Measurements from ENCODE around the gene BCL6. TPM values are rescaled to one million over a fixed set of nuclear protein-coding genes. Genes with fewer than 3 reads are reported as not detected.
A peak's percentile ranks its signal among the peaks of the same experiment; 100 is the strongest.

The BCL6 gene
- total RNA-seq, 1 donor from 2014 or later = 7.8 TPM

GRCh38 chr3:187762792-187763191 lies 17.5 kb upstream of the BCL6 start:
- no peaks in the 10 kb centered on the region for H3K27me3 ChIP-seq (ENCODE audit: control insufficient read depth in 3 of 3, insufficient read depth in 3 of 3, low read length in 3 of 3)
- H3K36me3 ChIP-seq (ENCODE audit: control insufficient read depth in 3 of 3, insufficient read depth in 3 of 3, low read length in 3 of 3) = no peaks in the 10 kb centered on the region
- H3K27ac ChIP-seq (ENCODE audit: low read depth, low read length) = no peak overlapping the region
- H3K9ac ChIP-seq (ENCODE audit: low read depth in 1 of 3, low read length in 3 of 3) = no peak overlapping the region
- H3K9me3 ChIP-seq (ENCODE audit: control insufficient read depth in 3 of 3, low read length in 3 of 3) = no peaks in the 10 kb centered on the region
- peaks cover 3 to 11% (median 7%) of the 10 kb centered on the region in 3 donors for H3K4me1 ChIP-seq (ENCODE audit: control insufficient read depth in 3 of 3, insufficient read depth in 3 of 3, low read length in 3 of 3)
- H3K4me3 ChIP-seq (ENCODE audit: low read length in 3 of 3) = no peak overlapping the region

- peaks cover 3 to 10% (median 7%) of the 10 kb centered on the region in 3 donors for H3K4me1 ChIP-seq (ENCODE audit: control insufficient read depth in 3 of 3, insufficient read depth in 3 of 3, low read length in 3 of 3)
- no peaks in the 10 kb centered on the region for H3K36me3 ChIP-seq (ENCODE audit: control insufficient read depth in 3 of 3, insufficient read depth in 3 of 3, low read length in 3 of 3)
- H3K27me3 ChIP-seq (ENCODE audit: control insufficient read depth in 3 of 3, insufficient read depth in 3 of 3, low read length in 3 of 3) = no peaks in the 10 kb centered on the region
- H3K9ac ChIP-seq (ENCODE audit: low read depth in 1 of 3, low read length in 3 of 3) = no peak overlapping the region
- H3K9me3 ChIP-seq (ENCODE audit: control insufficient read depth in 3 of 3, low read length in 3 of 3) = no peaks in the 10 kb centered on the region
- no peak overlapping the region for H3K27ac ChIP-seq (ENCODE audit: low read depth, low read length)
- H3K4me3 ChIP-seq (ENCODE audit: low read length in 3 of 3) = no peak overlapping the region
Observed at GRCh38 chr3:187759601-187760000, 14.3 kb upstream of the BCL6 start.

- Histone ChIP-seq H3K36me3 (ENCODE audit: control insufficient read depth in 3 of 3, insufficient read depth in 3 of 3, low read length in 3 of 3) (no peaks in the 10 kb centered on the region), H3K4me1 (ENCODE audit: control insufficient read depth in 3 of 3, insufficient read depth in 3 of 3, low read length in 3 of 3) (no peaks in the 10 kb centered on the region), H3K9me3 (ENCODE audit: control insufficient read depth in 3 of 3, low read length in 3 of 3) (no peaks in the 10 kb centered on the region), H3K9ac (ENCODE audit: low read depth in 1 of 3, low read length in 3 of 3) (no peak overlapping the region), H3K4me3 (ENCODE audit: low read length in 3 of 3) (no peak overlapping the region), H3K27me3 (ENCODE audit: control insufficient read depth in 3 of 3, insufficient read depth in 3 of 3, low read length in 3 of 3) (no peaks in the 10 kb centered on the region), H3K27ac (ENCODE audit: low read depth, low read length) (no peak overlapping the region)
Observed at GRCh38 chr3:187758318-187758955, 13.2 kb upstream of the BCL6 start.

GRCh38 chr3:187753516-187753915 lies 8.2 kb upstream of the BCL6 start:
- H3K4me3 ChIP-seq (ENCODE audit: low read length in 3 of 3) = no peak overlapping the region
- H3K9me3 ChIP-seq (ENCODE audit: control insufficient read depth in 3 of 3, low read length in 3 of 3) = no peaks in the 10 kb centered on the region
- no peak overlapping the region for H3K9ac ChIP-seq (ENCODE audit: low read depth in 1 of 3, low read length in 3 of 3)
- no peaks in the 10 kb centered on the region for H3K27me3 ChIP-seq (ENCODE audit: control insufficient read depth in 3 of 3, insufficient read depth in 3 of 3, low read length in 3 of 3)
- H3K36me3 ChIP-seq (ENCODE audit: control insufficient read depth in 3 of 3, insufficient read depth in 3 of 3, low read length in 3 of 3) = no peaks in the 10 kb centered on the region
- H3K27ac ChIP-seq (ENCODE audit: low read depth, low read length) = no peak overlapping the region
- H3K4me1 ChIP-seq (ENCODE audit: control insufficient read depth in 3 of 3, insufficient read depth in 3 of 3, low read length in 3 of 3) = peaks cover 10 to 21% (median 17%) of the 10 kb centered on the region in 3 donors

DNA sequence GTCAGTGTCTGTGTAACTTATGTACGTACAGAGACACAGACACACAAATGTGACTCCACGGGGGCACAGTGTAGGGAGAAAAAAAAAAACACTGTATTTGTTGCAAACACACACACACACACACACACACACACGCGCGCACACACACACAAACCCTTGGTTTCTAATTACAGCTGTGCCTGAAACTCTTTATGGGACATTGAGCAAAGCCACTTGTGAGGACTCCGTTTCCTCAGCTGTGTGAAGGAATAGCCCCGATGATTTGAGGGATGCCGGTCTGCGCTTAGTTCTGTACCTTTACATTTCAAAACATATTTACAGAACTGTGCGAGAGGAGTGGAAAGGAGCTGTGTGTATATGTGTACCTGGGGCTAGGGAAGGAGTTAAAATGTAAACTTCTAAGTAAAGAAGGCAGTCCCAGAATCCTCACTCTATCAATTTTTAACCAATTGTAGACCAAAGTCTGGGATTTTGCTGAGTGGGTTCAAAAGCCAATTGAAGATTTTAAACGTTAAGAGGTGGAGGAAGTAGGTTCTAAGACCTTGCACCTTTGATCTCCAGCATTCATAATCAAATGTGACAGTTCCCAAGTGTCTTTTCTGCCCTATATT lies 5.3 kb upstream of the BCL6 start:
- Histone ChIP-seq H3K9ac (ENCODE audit: low read depth in 1 of 3, low read length in 3 of 3) (peak overlapping the region; percentile 71 to 86 (median 76)), H3K4me3 (ENCODE audit: low read length in 3 of 3) (peak overlapping the region; percentile 57 to 71 (median 66)), H3K36me3 (ENCODE audit: control insufficient read depth in 3 of 3, insufficient read depth in 3 of 3, low read length in 3 of 3) (no peaks in the 10 kb centered on the region), H3K27ac (ENCODE audit: low read depth, low read length) (peak overlapping the region; percentile 100), H3K9me3 (ENCODE audit: control insufficient read depth in 3 of 3, low read length in 3 of 3) (no peaks in the 10 kb centered on the region), H3K27me3 (ENCODE audit: control insufficient read depth in 3 of 3, insufficient read depth in 3 of 3, low read length in 3 of 3) (no peaks in the 10 kb centered on the region), H3K4me1 (ENCODE audit: control insufficient read depth in 3 of 3, insufficient read depth in 3 of 3, low read length in 3 of 3) (peaks cover 18 to 33% (median 28%) of the 10 kb centered on the region in 3 donors)

DNA sequence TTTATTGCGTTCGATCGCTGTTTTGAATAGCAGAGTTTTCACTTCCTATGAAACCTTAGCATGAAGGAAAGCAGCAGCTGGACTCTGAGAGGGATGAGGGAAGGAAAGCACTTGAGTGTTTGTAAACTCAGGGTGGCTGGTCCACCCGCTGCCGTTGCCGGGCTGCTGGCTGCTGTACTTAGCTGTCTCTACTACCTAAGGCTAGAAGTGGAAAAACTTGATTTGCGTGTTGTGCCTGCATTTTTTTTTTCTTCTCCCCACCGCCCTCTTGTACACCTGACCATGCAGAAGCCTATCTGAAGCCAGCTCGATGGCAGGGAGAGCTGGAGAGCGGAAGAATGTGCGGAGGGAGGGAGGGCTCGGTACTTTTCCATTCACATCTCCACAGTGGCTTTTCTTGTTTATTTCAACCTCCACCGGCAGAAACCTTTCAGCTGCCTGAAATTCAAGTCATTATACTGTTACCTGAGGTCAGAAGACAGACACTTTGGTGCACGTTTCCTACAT lies 4.8 kb upstream of the BCL6 start:
- Histone ChIP-seq H3K4me3 (ENCODE audit: low read length in 3 of 3) (peak overlapping the region; percentile 57 to 71 (median 66)), H3K4me1 (ENCODE audit: control insufficient read depth in 3 of 3, insufficient read depth in 3 of 3, low read length in 3 of 3) (peaks cover 18 to 33% (median 28%) of the 10 kb centered on the region in 3 donors), H3K9ac (ENCODE audit: low read depth in 1 of 3, low read length in 3 of 3) (peak overlapping the region; percentile 71 to 86 (median 76))

DNA sequence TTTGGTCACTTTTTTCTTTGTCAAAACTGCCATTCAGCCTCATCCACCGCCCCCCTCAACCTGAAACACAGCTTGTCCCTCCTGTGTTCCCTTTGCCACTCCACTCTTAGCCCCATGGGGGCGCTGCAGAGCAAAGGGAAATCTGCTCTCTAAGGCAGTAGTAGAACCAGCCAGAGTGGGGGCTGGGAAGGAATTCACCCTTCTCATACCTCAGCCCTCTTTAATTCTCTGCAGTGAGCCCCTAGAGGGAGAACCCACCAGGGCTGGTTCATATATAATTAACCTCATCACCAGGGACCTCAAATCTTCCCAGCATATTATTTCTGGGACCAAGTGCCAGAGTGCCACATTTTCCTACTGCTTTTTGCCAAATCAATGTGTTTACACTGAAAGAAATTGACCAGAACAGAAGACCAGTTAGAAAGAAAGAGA lies 2.8 kb upstream of the BCL6 start:
- H3K4me3 ChIP-seq (ENCODE audit: low read length in 3 of 3) = peak overlapping the region in 1 of 3 donors; percentile 24
- H3K27me3 ChIP-seq (ENCODE audit: control insufficient read depth in 3 of 3, insufficient read depth in 3 of 3, low read length in 3 of 3) = no peaks in the 10 kb centered on the region
- peaks cover 0 to 3% (median 0%) of the 10 kb centered on the region in 3 donors for H3K36me3 ChIP-seq (ENCODE audit: control insufficient read depth in 3 of 3, insufficient read depth in 3 of 3, low read length in 3 of 3)
- no peaks in the 10 kb centered on the region for H3K9me3 ChIP-seq (ENCODE audit: control insufficient read depth in 3 of 3, low read length in 3 of 3)
- peak overlapping the region; percentile 57 to 100 (median 99) for H3K9ac ChIP-seq (ENCODE audit: low read depth in 1 of 3, low read length in 3 of 3)
- peak overlapping the region; percentile 100 for H3K27ac ChIP-seq (ENCODE audit: low read depth, low read length)
- peaks cover 18 to 33% (median 28%) of the 10 kb centered on the region in 3 donors for H3K4me1 ChIP-seq (ENCODE audit: control insufficient read depth in 3 of 3, insufficient read depth in 3 of 3, low read length in 3 of 3)

More for the DNA sequence above, 4.8 kb upstream of the BCL6 start:
- H3K27me3 ChIP-seq (ENCODE audit: control insufficient read depth in 3 of 3, insufficient read depth in 3 of 3, low read length in 3 of 3) = no peaks in the 10 kb centered on the region
- H3K36me3 ChIP-seq (ENCODE audit: control insufficient read depth in 3 of 3, insufficient read depth in 3 of 3, low read length in 3 of 3) = no peaks in the 10 kb centered on the region
- no peaks in the 10 kb centered on the region for H3K9me3 ChIP-seq (ENCODE audit: control insufficient read depth in 3 of 3, low read length in 3 of 3)
- peak overlapping the region; percentile 100 for H3K27ac ChIP-seq (ENCODE audit: low read depth, low read length)

- peaks cover 18 to 33% (median 29%) of the 10 kb centered on the region in 3 donors for H3K4me1 ChIP-seq (ENCODE audit: control insufficient read depth in 3 of 3, insufficient read depth in 3 of 3, low read length in 3 of 3)
- H3K9ac ChIP-seq (ENCODE audit: low read depth in 1 of 3, low read length in 3 of 3) = peak overlapping the region; percentile 57 to 100 (median 99)
- H3K9me3 ChIP-seq (ENCODE audit: control insufficient read depth in 3 of 3, low read length in 3 of 3) = no peaks in the 10 kb centered on the region
- H3K27me3 ChIP-seq (ENCODE audit: control insufficient read depth in 3 of 3, insufficient read depth in 3 of 3, low read length in 3 of 3) = no peaks in the 10 kb centered on the region
- peak overlapping the region; percentile 100 for H3K27ac ChIP-seq (ENCODE audit: low read depth, low read length)
- H3K4me3 ChIP-seq (ENCODE audit: low read length in 3 of 3) = peak overlapping the region in 2 of 3 donors; percentile 94 to 95
- H3K36me3 ChIP-seq (ENCODE audit: control insufficient read depth in 3 of 3, insufficient read depth in 3 of 3, low read length in 3 of 3) = peaks cover 0 to 3% (median 0%) of the 10 kb centered on the region in 3 donors
Observed at GRCh38 chr3:187747506-187747905, 2.2 kb upstream of the BCL6 start.

DNA sequence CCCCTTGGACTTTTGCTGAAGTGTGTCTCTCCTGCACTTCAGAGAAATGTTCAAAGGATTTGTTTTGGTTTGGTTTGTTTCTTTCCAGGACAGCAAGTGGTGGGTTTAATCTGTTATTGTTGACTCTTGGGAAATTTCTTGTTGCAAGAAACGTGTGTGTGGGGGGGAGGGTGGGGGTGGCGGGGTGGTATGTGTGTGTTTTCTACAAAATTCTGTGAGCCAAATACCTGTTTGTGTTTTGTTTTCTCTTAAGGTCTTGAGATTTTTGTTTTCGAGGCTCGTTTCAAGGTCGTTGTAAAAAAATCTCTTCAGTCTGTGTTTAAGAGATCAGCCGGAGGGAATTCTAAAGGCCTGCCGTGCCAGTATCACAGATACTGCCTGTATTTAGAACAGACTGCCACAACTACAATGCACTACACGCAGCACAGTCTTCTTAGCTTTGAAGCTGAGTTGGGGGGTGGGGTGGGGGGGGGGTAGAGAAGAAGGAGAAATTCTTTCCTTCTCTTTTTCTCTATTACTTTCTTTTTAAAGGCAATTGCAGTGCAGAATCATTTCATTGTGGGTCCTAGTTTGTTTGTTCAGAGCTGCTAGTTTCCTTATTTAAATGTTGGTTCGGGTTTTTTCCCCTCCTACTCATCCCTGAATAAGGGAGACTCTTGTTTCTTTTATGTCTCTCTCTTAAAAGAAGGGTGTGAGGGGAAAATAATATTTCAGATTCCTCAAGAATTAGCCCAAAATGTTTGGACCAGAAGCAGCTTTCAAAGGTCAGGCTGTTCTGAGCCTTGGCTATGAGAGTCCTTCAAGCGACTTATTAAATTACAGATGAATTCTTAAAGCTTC lies 1.4 kb upstream of the BCL6 start:
- Histone ChIP-seq H3K27ac (ENCODE audit: low read depth, low read length) (peak overlapping the region; percentile 100), H3K4me3 (ENCODE audit: low read length in 3 of 3) (peak overlapping the region; percentile 94 to 97 (median 95)), H3K27me3 (ENCODE audit: control insufficient read depth in 3 of 3, insufficient read depth in 3 of 3, low read length in 3 of 3) (no peaks in the 10 kb centered on the region), H3K4me1 (ENCODE audit: control insufficient read depth in 3 of 3, insufficient read depth in 3 of 3, low read length in 3 of 3) (peaks cover 21 to 34% (median 33%) of the 10 kb centered on the region in 3 donors), H3K36me3 (ENCODE audit: control insufficient read depth in 3 of 3, insufficient read depth in 3 of 3, low read length in 3 of 3) (peaks cover 0 to 3% (median 0%) of the 10 kb centered on the region in 3 donors), H3K9me3 (ENCODE audit: control insufficient read depth in 3 of 3, low read length in 3 of 3) (no peaks in the 10 kb centered on the region), H3K9ac (ENCODE audit: low read depth in 1 of 3, low read length in 3 of 3) (peak overlapping the region; percentile 97 to 100 (median 99))

Measured in skeletal muscle tissue (tissue), 4 donors.